ENCODE measurements around the gene SERAC1.
"Not testable (repeated sequence)": the region's sequence is repeated elsewhere in the genome, so short reads cannot be mapped to it uniquely, and the experiment has no call there.

GRCh38 chr6:158183174-158183972, 15.3 kb upstream of the SERAC1 start:
- TF ChIP-seq CTCF (IDR thresholded peaks at IDR 0.05; ENCODE audit: insufficient read depth, low read length); POLR2AphosphoS5 (IDR thresholded peaks at IDR 0.05; ENCODE audit: low read depth); REST (IDR thresholded peaks at IDR 0.05; ENCODE audit: insufficient replicate concordance, low read depth); SPI1 (IDR thresholded peaks at IDR 0.05; ENCODE audit: borderline replicate concordance, low read depth); GABPA (IDR thresholded peaks at IDR 0.05; ENCODE audit: low read depth): not testable (repeated sequence)

Measured in HL-60 (cell line).